Non-pigmented ciliary epithelial cell (primary cell): ENCODE measurements around the gene MATCAP1.

ENCODE experiments used
- DNase-seq: peaks from one replicate; pipeline ENCODE4 v3.0.0-alpha.2; 2010; ENCODE audit warnings: low read depth

Gene MATCAP1

GRCh38 chr16:67207249-67208091, 23.7 kb upstream of the MATCAP1 start:
- DNase-seq: no peak

GRCh38 chr16:67206838-67207248, 23.1 kb upstream of the MATCAP1 start:
- no peak for DNase-seq

GRCh38 chr16:67206129-67206837, 22.5 kb upstream of the MATCAP1 start:
- DNase-seq: no peak

DNA sequence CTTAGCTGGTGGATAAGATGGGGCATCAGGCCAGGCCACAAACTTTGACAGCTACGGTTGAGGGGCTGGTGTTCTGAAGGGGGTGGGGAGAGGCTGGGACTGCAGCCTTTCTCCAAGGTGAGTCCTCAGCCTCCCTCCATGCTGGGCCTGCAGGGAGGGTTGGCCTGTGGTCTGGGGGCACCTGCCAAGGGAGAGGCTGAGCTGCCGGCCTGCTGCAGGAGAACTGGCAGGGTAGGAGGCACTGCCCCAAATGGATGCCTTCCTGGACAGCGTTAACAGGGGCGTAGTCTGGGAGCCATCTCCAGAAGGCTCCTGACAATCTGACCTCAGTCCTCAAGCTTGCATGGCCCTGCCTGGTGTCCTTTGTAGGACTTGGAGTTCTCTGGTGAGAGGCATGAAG, 20.3 kb upstream of the MATCAP1 start:
- no peak for DNase-seq

DNA sequence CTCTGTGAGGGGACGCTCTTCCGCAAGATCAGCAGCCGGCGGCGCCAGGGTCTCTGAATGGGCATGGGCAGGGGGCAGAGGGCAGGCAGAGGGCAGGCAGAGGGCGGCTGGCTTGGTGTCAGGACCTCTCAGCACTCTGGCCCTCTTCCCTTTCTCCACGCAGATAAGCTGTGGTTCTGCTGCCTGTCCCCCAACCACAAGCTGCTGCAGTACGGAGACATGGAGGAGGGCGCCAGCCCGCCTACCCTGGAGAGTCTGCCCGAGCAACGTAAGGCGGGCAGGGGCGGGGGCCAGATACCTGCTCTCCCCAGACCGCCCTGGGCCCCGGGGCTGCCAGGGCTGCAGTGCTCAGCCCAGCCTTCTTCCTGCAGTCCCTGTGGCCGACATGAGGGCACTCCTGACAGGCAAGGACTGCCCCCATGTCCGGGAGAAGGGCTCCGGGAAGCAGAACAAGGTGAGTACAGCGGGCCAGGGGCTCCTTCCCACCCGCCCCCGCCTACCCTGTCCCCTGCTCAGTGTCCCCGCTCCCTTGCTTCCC, 19.3 kb upstream of the MATCAP1 start:
- DNase-seq: no peak

DNA sequence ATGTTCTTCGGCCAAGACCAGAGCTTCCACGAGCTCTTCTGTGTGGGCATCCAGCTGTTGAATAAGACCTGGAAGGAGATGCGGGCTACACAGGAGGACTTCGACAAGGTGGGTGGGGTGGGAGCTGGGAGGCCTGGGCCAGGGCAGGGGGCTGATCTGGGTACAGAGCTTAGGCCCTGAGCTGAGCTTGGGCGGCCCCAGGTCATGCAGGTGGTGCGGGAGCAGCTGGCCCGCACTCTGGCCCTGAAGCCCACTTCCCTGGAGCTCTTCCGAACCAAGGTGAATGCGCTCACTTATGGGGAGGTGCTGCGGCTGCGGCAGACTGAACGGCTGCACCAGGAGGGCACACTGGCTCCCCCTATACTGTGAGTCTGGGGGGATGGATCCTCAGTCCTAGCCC, 18.7 kb upstream of the MATCAP1 start:
- DNase-seq: no peak

DNA sequence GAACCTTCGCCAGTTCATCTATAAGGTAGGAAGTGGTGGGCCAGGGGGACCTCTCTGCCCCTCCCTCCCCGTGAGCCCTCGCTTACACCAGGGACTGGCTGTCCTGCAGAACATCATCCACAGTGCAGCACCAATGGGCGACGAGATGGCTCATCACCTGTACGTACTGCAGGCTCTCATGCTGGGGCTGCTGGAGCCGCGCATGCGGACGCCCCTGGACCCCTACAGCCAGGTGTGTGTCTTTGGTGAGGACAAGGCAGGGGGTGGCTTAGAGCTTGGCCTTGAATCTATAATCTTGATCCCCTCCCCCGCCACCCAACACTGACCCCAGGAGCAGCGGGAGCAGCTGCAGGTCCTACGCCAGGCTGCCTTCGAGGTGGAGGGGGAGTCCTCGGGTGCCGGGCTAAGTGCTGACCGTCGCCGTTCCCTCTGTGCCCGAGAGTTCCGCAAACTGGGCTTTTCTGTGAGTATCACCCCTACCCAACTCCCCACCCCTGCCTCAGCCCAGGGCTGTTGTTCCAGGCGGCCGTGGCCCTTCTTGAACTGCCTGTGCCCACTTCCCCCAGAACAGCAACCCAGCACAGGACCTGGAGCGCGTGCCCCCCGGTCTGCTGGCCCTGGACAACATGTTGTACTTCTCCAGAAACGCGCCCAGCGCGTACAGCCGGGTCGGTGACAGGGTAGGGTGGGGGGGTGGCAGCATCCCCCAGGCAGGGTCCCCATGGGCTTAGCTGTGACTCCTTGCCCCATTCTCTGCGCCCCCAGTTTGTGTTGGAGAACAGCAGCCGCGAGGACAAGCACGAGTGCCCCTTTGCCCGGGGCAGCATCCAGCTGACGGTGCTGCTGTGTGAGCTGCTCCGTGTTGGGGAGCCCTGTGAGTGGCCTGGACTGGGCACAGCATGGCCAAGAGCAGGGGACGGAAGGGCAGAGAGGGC, 17.9 kb upstream of the MATCAP1 start:
- no peak for DNase-seq

- DNase-seq: no peak
Measured at GRCh38 chr16:67200491-67200890, 16.7 kb upstream of the MATCAP1 start.

- no peak for DNase-seq
Measured at GRCh38 chr16:67199808-67200198, 16.0 kb upstream of the MATCAP1 start.

DNA sequence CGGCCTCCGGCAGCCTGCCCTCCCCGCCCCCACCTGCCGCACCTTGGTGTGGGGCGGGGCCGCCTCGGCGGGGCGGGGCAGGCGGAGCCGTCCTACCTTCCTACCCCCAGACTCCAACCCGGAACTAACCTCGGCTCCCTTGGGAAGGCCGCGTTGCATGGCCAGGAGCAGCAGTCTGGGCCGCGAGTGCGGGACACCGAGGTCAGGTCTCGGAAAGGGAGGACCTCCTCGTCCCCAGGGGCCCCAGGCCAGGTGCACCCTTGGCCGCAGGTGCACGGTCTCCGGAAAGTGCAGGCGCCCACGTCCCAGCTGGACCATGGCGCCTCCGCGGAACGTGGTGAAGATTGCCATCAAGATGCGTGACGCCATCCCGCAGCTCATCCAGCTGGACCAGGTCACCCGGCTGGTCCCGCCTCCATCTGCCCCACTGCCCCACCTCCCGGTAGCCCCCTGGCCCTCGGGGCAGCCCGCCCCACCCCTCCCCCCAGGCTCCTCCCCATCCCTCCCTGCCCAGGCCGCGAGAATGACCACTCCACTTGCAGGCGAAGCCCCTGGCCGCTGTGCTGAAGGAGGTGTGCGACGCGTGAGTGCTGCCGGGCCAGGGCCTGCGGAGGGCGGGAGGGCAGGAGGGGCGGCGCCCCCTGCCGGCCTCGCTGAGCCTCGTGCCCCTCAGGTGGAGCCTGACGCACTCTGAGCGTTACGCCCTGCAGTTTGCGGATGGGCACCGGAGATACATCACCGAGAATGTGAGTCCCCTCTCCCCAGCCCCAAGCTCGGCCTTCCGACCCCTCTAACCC, 15.4 kb upstream of the MATCAP1 start, which contains the start of gene ELMO3:
ELMO3 (plus strand) TSS at position 121 of the 797 bp plus-strand sequence; CDS start at position 317, 196 bp downstream.
- no peak for DNase-seq

DNA sequence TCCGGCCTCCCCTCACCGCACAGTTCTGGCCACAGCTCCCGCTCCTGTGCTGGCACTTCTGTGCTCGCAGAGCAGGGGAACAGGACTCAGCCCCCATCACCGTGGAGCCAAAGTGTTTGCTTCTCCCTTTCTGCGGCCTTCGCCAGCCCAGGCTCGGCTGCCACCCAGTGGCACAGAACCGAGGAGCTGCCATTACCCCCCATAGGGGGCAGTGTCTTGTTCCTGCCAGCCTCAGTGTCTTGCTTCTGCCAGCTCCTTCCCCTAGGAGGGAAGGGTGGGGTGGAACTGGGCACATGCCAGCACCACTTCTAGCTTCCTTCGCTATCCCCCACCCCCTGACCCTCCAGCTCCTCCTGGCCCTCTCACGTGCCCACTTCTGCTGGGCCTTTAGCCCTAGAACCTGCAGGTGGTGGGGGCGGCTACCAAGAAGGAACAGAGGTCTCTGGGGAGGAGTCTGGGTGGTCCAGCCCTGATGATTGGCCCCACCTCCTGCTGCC, 14.5 kb upstream of the MATCAP1 start:
- DNase-seq: no peak

DNA sequence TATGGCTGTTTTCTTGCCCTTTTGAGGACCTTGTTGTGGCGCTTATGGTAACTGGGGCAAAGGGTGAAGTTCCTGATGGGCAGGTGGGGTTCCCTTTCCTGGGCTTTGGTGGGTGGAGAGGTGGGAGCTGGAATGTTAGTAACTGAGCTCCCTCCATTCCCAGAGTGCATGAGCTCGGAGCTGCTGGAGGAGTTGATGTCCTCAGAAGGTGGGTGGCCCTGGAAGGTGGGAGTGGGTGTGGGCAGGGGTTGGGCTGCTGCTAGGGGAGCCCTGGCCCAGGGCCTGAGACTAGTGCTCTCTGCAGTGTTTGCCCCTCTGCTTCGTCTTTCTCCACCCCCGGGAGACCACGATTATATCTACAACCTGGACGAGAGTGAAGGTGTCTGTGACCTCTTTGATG, 13.9 kb upstream of the MATCAP1 start:
- no peak for DNase-seq

DNA sequence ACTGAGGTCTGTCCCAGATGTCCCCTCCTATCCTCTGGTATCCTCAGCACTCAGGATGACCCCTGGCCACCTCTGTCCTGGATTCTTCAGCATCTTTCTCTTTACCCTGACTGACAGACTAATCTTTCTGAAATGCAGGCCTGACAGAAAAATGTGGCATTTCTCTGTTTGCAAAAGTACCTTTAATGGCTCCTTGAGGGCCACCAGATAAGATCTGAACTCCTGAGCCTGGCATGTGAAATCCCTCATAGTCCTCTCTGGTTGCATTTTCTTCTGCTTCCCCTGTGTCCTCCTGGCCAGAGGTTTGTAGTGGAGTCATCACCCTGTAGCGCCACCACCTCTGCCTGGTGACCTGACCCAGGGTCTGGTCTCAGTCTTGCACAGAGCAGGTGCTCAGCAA, 13.1 kb upstream of the MATCAP1 start:
- DNase-seq: no peak

GRCh38 chr16:67195676-67196075, 11.9 kb upstream of the MATCAP1 start:
- DNase-seq: no peak

- no peak for DNase-seq
Measured at GRCh38 chr16:67194260-67194659, 10.5 kb upstream of the MATCAP1 start.

DNA sequence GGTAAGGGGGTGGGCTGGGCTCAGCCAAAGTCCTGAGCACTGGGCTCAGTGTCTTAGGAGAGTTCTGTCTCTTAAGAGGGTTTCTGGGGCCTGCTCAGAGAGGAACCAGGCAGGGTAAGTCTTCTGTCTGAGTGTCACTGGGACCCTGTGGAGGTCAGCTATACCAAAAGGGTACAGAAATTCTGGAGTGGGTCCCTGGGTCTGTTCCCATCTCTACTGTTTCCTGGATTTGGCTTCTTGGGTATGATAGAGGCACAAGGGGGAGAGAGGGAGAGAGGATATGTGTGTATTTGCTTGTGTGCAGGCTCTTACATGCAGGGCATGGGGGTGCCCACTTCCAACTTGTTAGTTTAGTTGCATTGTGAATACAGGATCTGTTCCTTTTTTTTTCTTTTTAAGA, 9.8 kb upstream of the MATCAP1 start:
- DNase-seq: no peak

- DNase-seq: no peak
Measured at GRCh38 chr16:67192781-67193361, 9.1 kb upstream of the MATCAP1 start.

- peak; percentile 65 for DNase-seq
Measured at GRCh38 chr16:67191995-67192681, 8.4 kb upstream of the MATCAP1 start, which contains the start of gene E2F4. Gene E2F4, plus strand, starts transcription at chr16:67192155. Its CDS starts 73 bp downstream, at chr16:67192228.

DNA sequence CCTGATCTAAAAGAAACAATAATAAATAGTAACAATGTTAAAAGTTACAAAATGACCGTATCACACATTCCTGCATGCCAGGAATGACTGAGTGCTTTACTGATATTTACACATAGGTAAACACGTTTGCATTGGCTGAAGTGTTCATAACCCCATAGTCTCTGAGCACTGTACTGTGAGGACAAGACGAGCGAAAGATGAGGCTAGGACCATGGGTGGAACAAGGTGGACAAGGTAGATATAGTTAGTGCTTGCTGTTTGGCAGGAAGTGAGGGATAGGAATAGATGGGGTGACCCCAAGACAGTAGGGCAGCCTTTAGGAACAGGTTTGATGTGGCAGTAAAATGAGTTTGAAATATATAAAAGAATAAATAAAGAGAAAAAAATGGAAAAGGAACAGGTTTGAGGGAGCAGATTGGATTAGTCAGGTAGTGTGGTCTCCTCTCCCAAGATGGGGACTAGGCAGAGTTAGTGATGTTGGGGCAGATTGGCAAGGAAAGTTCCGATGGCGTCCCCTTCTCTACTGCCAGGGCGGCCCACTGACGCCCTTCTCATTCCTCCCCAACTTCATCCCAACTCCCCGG, 7.7 kb upstream of the MATCAP1 start:
- no peak for DNase-seq
